ENCODE data around the gene TEX22. TPM values are rescaled to one million over a fixed set of nuclear protein-coding genes. Genes with fewer than 3 reads are reported as not detected.

The TEX22 gene
- total RNA-seq, 5 donors from 2014 or later (not counting 1 experiment from before 2014, with no cell fraction given) = 0.93 to 9.0 (median 6.0) TPM

- CTCF ChIA-PET = no interaction called here
- Histone ChIP-seq H3K4me1 (ENCODE audit: control insufficient read depth in 1 of 2, extremely low read depth in 1 of 2, insufficient read depth in 2 of 2, low read length in 2 of 2) (no peaks in the 10 kb centered on the region), H3K27me3 (replicated peaks in 1 of 2; ENCODE audit: control insufficient read depth in 2 of 2, extremely low read depth in 1 of 2, insufficient read depth in 2 of 2, low read length in 1 of 2) (no peaks in the 10 kb centered on the region), H3K36me3 (ENCODE audit: control insufficient read depth in 2 of 2, extremely low read depth in 1 of 2, insufficient read depth in 1 of 2, low read length in 1 of 2) (peaks cover 31 to 40% of the 10 kb centered on the region in 2 donors), H3K27ac (ENCODE audit: low read length) (no peak overlapping the region), H3K9me3 (no peaks in the 10 kb centered on the region), H3K4me3 (ENCODE audit: control insufficient read depth in 1 of 2, extremely low read depth in 1 of 2, low read length in 1 of 2) (no peak overlapping the region)
- no peaks in the 10 kb centered on the region for H3K9me3 Mint-ChIP-seq
- no peaks in the 10 kb centered on the region for H3K27me3 Mint-ChIP-seq
- H3K27ac Mint-ChIP-seq = no peak overlapping the region
- WGBS (ENCODE audit: insufficient coverage) = 95% methylated on average over 9 of the region's 14 CpGs
- no peaks in the 10 kb centered on the region for H3K4me1 Mint-ChIP-seq
- peaks cover 10% of the 10 kb centered on the region for H3K36me3 Mint-ChIP-seq
- ATAC-seq (replicated peaks in 1 of 4) (no peak), DNase-seq (no peak)
- POLR2A ChIA-PET = no interaction called here
- H3K4me3 Mint-ChIP-seq = no peak overlapping the region
Observed at GRCh38 chr14:105453847-105454246, 55.5 kb downstream of the TEX22 start.

GRCh38 chr14:105455086-105455640 is 56.8 kb downstream of the TEX22 start:
- H3K36me3 ChIP-seq (ENCODE audit: control insufficient read depth in 2 of 2, extremely low read depth in 1 of 2, insufficient read depth in 1 of 2, low read length in 1 of 2) = peaks cover 28 to 32% of the 10 kb centered on the region in 2 donors
- H3K27ac ChIP-seq (ENCODE audit: low read length) = no peak overlapping the region
- H3K27me3 ChIP-seq (replicated peaks in 1 of 2; ENCODE audit: control insufficient read depth in 2 of 2, extremely low read depth in 1 of 2, insufficient read depth in 2 of 2, low read length in 1 of 2) = no peaks in the 10 kb centered on the region
- Mint-ChIP-seq H3K27me3 (no peaks in the 10 kb centered on the region), H3K36me3 (peaks cover 10% of the 10 kb centered on the region), H3K9me3 (no peaks in the 10 kb centered on the region), H3K4me3 (no peak overlapping the region), H3K4me1 (no peaks in the 10 kb centered on the region), H3K27ac (no peak overlapping the region)
- ChIA-PET CTCF (no interaction called here), POLR2A (no interaction called here)
- H3K4me3 ChIP-seq (ENCODE audit: control insufficient read depth in 1 of 2, extremely low read depth in 1 of 2, low read length in 1 of 2) = no peak overlapping the region
- H3K9me3 ChIP-seq = no peaks in the 10 kb centered on the region
- 95% methylated on average over 21 of the region's 22 CpGs for WGBS (ENCODE audit: insufficient coverage)
- no peaks in the 10 kb centered on the region for H3K4me1 ChIP-seq (ENCODE audit: control insufficient read depth in 1 of 2, extremely low read depth in 1 of 2, insufficient read depth in 2 of 2, low read length in 2 of 2)
- ATAC-seq (replicated peaks in 1 of 4) = no peak
- DNase-seq = no peak

- H3K36me3 ChIP-seq (ENCODE audit: control insufficient read depth in 2 of 2, extremely low read depth in 1 of 2, insufficient read depth in 1 of 2, low read length in 1 of 2) = peaks cover 29 to 31% of the 10 kb centered on the region in 2 donors
- ATAC-seq (replicated peaks in 1 of 4) (no peak), DNase-seq (no peak)
- H3K9me3 Mint-ChIP-seq = no peaks in the 10 kb centered on the region
- no peak overlapping the region for H3K4me3 ChIP-seq (ENCODE audit: control insufficient read depth in 1 of 2, extremely low read depth in 1 of 2, low read length in 1 of 2)
- no peak overlapping the region for H3K27ac Mint-ChIP-seq
- POLR2A ChIA-PET = no interaction called here
- H3K27ac ChIP-seq (ENCODE audit: low read length) = no peak overlapping the region
- no peaks in the 10 kb centered on the region for H3K9me3 ChIP-seq
- H3K4me3 Mint-ChIP-seq = no peak overlapping the region
- no peaks in the 10 kb centered on the region for H3K27me3 ChIP-seq (replicated peaks in 1 of 2; ENCODE audit: control insufficient read depth in 2 of 2, extremely low read depth in 1 of 2, insufficient read depth in 2 of 2, low read length in 1 of 2)
- CTCF ChIA-PET = no interaction called here
- H3K36me3 Mint-ChIP-seq = peaks cover 10% of the 10 kb centered on the region
- no peaks in the 10 kb centered on the region for H3K4me1 ChIP-seq (ENCODE audit: control insufficient read depth in 1 of 2, extremely low read depth in 1 of 2, insufficient read depth in 2 of 2, low read length in 2 of 2)
- H3K27me3 Mint-ChIP-seq = no peaks in the 10 kb centered on the region
- 92% methylated on average over 21 of the region's 22 CpGs for WGBS (ENCODE audit: insufficient coverage)
- no peaks in the 10 kb centered on the region for H3K4me1 Mint-ChIP-seq
Observed at GRCh38 chr14:105455766-105456660, 57.7 kb downstream of the TEX22 start.

- no peaks in the 10 kb centered on the region for H3K4me1 ChIP-seq (ENCODE audit: control insufficient read depth in 1 of 2, extremely low read depth in 1 of 2, insufficient read depth in 2 of 2, low read length in 2 of 2)
- Mint-ChIP-seq H3K36me3 (peaks cover 16% of the 10 kb centered on the region), H3K27me3 (no peaks in the 10 kb centered on the region), H3K4me1 (no peaks in the 10 kb centered on the region), H3K4me3 (no peak overlapping the region), H3K9me3 (no peaks in the 10 kb centered on the region), H3K27ac (no peak overlapping the region)
- H3K27me3 ChIP-seq (replicated peaks in 1 of 2; ENCODE audit: control insufficient read depth in 2 of 2, extremely low read depth in 1 of 2, insufficient read depth in 2 of 2, low read length in 1 of 2) = no peaks in the 10 kb centered on the region
- ChIA-PET POLR2A (no interaction called here), CTCF (no interaction called here)
- WGBS (ENCODE audit: insufficient coverage) = 97% methylated on average over 20 of the region's 22 CpGs
- no peaks in the 10 kb centered on the region for H3K9me3 ChIP-seq
- H3K36me3 ChIP-seq (ENCODE audit: control insufficient read depth in 2 of 2, extremely low read depth in 1 of 2, insufficient read depth in 1 of 2, low read length in 1 of 2) = peaks cover 32 to 34% of the 10 kb centered on the region in 2 donors
- DNase-seq (no peak), ATAC-seq (replicated peaks in 1 of 4) (peak in 1 of 4 experiments; percentile 29)
- no peak overlapping the region for H3K4me3 ChIP-seq (ENCODE audit: control insufficient read depth in 1 of 2, extremely low read depth in 1 of 2, low read length in 1 of 2)
- H3K27ac ChIP-seq (ENCODE audit: low read length) = no peak overlapping the region
Observed at GRCh38 chr14:105456736-105457617, 58.6 kb downstream of the TEX22 start.

GRCh38 chr14:105458010-105458409 is 59.7 kb downstream of the TEX22 start:
- Mint-ChIP-seq H3K9me3 (no peaks in the 10 kb centered on the region), H3K27me3 (no peaks in the 10 kb centered on the region), H3K4me3 (no peak overlapping the region), H3K4me1 (no peaks in the 10 kb centered on the region), H3K27ac (no peak overlapping the region), H3K36me3 (peaks cover 12% of the 10 kb centered on the region)
- Histone ChIP-seq H3K4me1 (ENCODE audit: control insufficient read depth in 1 of 2, extremely low read depth in 1 of 2, insufficient read depth in 2 of 2, low read length in 2 of 2) (no peaks in the 10 kb centered on the region), H3K9me3 (no peaks in the 10 kb centered on the region), H3K4me3 (ENCODE audit: control insufficient read depth in 1 of 2, extremely low read depth in 1 of 2, low read length in 1 of 2) (no peak overlapping the region), H3K27ac (ENCODE audit: low read length) (no peak overlapping the region), H3K27me3 (replicated peaks in 1 of 2; ENCODE audit: control insufficient read depth in 2 of 2, extremely low read depth in 1 of 2, insufficient read depth in 2 of 2, low read length in 1 of 2) (no peaks in the 10 kb centered on the region), H3K36me3 (ENCODE audit: control insufficient read depth in 2 of 2, extremely low read depth in 1 of 2, insufficient read depth in 1 of 2, low read length in 1 of 2) (peaks cover 34 to 39% of the 10 kb centered on the region in 2 donors)
- POLR2A ChIA-PET = no interaction called here
- ATAC-seq (replicated peaks in 1 of 4) = no peak
- CTCF ChIA-PET = no interaction called here
- no peak for DNase-seq
- 91% methylated on average over 8 of the region's 18 CpGs for WGBS (ENCODE audit: insufficient coverage)

GRCh38 chr14:105458571-105458970 is 60.2 kb downstream of the TEX22 start:
- H3K36me3 ChIP-seq (ENCODE audit: control insufficient read depth in 2 of 2, extremely low read depth in 1 of 2, insufficient read depth in 1 of 2, low read length in 1 of 2) = peaks cover 40% of the 10 kb centered on the region in 2 donors
- Mint-ChIP-seq H3K27me3 (no peaks in the 10 kb centered on the region), H3K4me3 (no peak overlapping the region), H3K9me3 (no peaks in the 10 kb centered on the region), H3K27ac (no peak overlapping the region), H3K36me3 (peaks cover 12% of the 10 kb centered on the region), H3K4me1 (no peaks in the 10 kb centered on the region)
- CTCF ChIA-PET = no interaction called here
- POLR2A ChIA-PET = no interaction called here
- no peak overlapping the region for H3K27ac ChIP-seq (ENCODE audit: low read length)
- no peaks in the 10 kb centered on the region for H3K9me3 ChIP-seq
- H3K4me1 ChIP-seq (ENCODE audit: control insufficient read depth in 1 of 2, extremely low read depth in 1 of 2, insufficient read depth in 2 of 2, low read length in 2 of 2) = no peaks in the 10 kb centered on the region
- ATAC-seq (replicated peaks in 1 of 4) (no peak), DNase-seq (no peak)
- WGBS (ENCODE audit: insufficient coverage) = 93% methylated on average over 8 of the region's 14 CpGs
- H3K27me3 ChIP-seq (replicated peaks in 1 of 2; ENCODE audit: control insufficient read depth in 2 of 2, extremely low read depth in 1 of 2, insufficient read depth in 2 of 2, low read length in 1 of 2) = no peaks in the 10 kb centered on the region
- H3K4me3 ChIP-seq (ENCODE audit: control insufficient read depth in 1 of 2, extremely low read depth in 1 of 2, low read length in 1 of 2) = no peak overlapping the region
